MM.1S (cell line): ENCODE measurements around the gene CXXC5.
A peak's percentile ranks its signal among the peaks of the same experiment; 100 is the strongest.

ENCODE experiments used
- DNase-seq: peaks from one replicate; pipeline ENCODE4 v3.0.0-alpha.2; 2015
- H2AFZ ChIP-seq: fragments of 300-600 bp; sonication (generic); 2 replicates; pipeline ENCODE4 v1.6.0; 2016; ENCODE audit warnings: antibody characterized with exemption, low read length
- H3F3A ChIP-seq: fragments of 300-600 bp; sonication (generic); 2 replicates; pipeline ENCODE4 v1.6.1; 2016; ENCODE audit warnings: mild to moderate bottlenecking, antibody characterized with exemption, low read length, moderate library complexity, mixed read lengths; ENCODE audit not compliant: insufficient read depth
- H3K27ac ChIP-seq: fragments of 300-600 bp; sonication (generic); 2 replicates; pipeline ENCODE4 v1.5.1; 2016; ENCODE audit warnings: mild to moderate bottlenecking, low read length
- H3K27me3 ChIP-seq: fragments of 300-600 bp; sonication (generic); replicated peaks from 2 replicates; pipeline ENCODE4 v1.6.0; 2016; ENCODE audit warnings: low read length; ENCODE audit not compliant: insufficient read depth
- H3K36me3 ChIP-seq: fragments of 300-600 bp; sonication (generic); replicated peaks from 2 replicates; pipeline ENCODE4 v1.6.1; 2016; ENCODE audit warnings: mild to moderate bottlenecking, low read length, mixed read lengths; ENCODE audit not compliant: insufficient read depth
- H3K4me1 ChIP-seq: fragments of 300-600 bp; sonication (generic); 2 replicates; pipeline ENCODE4 v1.6.1; 2016; ENCODE audit warnings: low read length, mixed read lengths
- H3K4me2 ChIP-seq: fragments of 300-600 bp; sonication (generic); 2 replicates; pipeline ENCODE4 v1.6.0; 2016; ENCODE audit warnings: low read depth, low read length
- H3K4me3 ChIP-seq: fragments of 300-600 bp; sonication (generic); 2 replicates; pipeline ENCODE4 v1.5.1; 2016; ENCODE audit warnings: low read length, mixed read lengths
- H3K79me2 ChIP-seq: fragments of 300-600 bp; sonication (generic); 2 replicates; pipeline ENCODE4 v1.6.1; 2016; ENCODE audit warnings: mixed run types, low read length, mixed read lengths
- H3K9ac ChIP-seq: fragments of 300-600 bp; sonication (generic); 2 replicates; pipeline ENCODE4 v1.6.1; 2016; ENCODE audit warnings: low read length, mixed read lengths
- H3K9me2 ChIP-seq: fragments of 300-600 bp; sonication (generic); replicated peaks from 2 replicates; pipeline ENCODE4 v1.6.1; 2016; ENCODE audit warnings: mild to moderate bottlenecking, low read length, mixed read lengths; ENCODE audit not compliant: insufficient read depth
- H3K9me3 ChIP-seq: fragments of 300-600 bp; sonication (generic); replicated peaks from 2 replicates; pipeline ENCODE4 v1.6.1; 2016; ENCODE audit warnings: mild to moderate bottlenecking, low read length, mixed read lengths; ENCODE audit not compliant: insufficient read depth
- H4K20me1 ChIP-seq: fragments of 300-600 bp; sonication (generic); 2 replicates; pipeline ENCODE4 v1.6.1; 2016; ENCODE audit warnings: mild to moderate bottlenecking, low read length, moderate library complexity, mixed read lengths; ENCODE audit not compliant: insufficient read depth
- EZH2 ChIP-seq: fragments of 300-600 bp; sonication (generic); optimal IDR thresholded peaks from 2 replicates; pipeline ENCODE3; 2017; ENCODE audit warnings: low read depth, mild to moderate bottlenecking, antibody characterized with exemption, low read length, mixed read lengths
- EZH2phosphoT487 ChIP-seq: fragments of 300-600 bp; sonication (generic); IDR thresholded peaks from 2 replicates; pipeline ENCODE4 v1.6.1; 2018; ENCODE audit warnings: antibody characterized with exemption, low read length
- TF ChIP-seq, protein P1 (sequence below): fragments of 300-600 bp; sonication (generic); IDR thresholded peaks from 2 replicates; pipeline ENCODE4 v1.5.1; 2016; ENCODE audit warnings: antibody characterized with exemption, low read length, mixed read lengths

CXXC5 gene

GRCh38 chr5:139666551-139666950 is 18.4 kb downstream of the CXXC5 start:
- no peaks in the 10 kb centered on the region for H3K36me3 ChIP-seq

DNA sequence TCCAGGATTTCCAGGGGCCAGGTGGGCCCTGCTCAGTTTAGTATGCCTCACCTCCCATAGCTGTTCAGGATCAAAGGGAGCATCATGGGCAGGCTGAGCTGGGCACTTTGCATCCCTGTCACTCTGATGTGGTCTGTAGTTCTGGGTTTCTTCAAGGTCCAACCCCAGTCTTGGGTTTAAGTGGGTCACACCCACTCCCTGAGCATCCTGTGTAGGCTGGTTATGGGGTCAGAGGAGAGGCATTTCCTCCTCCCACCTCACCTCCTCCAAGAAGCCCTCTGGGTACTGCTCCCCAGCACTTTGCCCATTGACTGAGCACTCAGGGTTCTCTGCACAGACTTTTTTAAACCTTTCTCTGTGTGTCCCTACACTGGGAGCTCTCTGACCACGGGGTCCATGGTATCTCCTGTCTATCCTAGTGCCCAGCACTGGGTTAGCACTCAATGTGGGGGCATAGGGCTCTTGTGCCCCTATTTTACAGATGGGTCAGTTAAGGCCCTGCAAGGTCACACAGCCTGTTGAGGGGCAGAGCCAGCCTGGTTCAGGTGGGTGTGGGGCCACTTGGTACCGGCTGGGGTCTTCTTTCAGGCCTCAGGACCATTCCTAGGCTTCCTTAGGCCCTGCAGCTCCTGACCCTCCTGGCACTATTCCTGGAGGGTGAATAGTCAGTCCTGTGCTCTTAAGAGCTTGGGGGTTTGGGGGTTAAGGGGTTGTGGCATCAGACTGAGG is 19.0 kb downstream of the CXXC5 start:
- no peaks in the 10 kb centered on the region for H3K9me2 ChIP-seq
- H3K27me3 ChIP-seq, result no peaks in the 10 kb centered on the region
- H3K27ac ChIP-seq, result peak overlapping the region; percentile 97; the same call in 1 of the 2 replicates
- H3K9me3 ChIP-seq, result no peaks in the 10 kb centered on the region
- H3K4me1 ChIP-seq, result peaks cover 30% of the 10 kb centered on the region
- H2AFZ ChIP-seq, result no peak overlapping the region
- peaks cover 55% of the 10 kb centered on the region for H3F3A ChIP-seq
- H4K20me1 ChIP-seq, result no peaks in the 10 kb centered on the region; the same call in 1 of the 2 replicates
- H3K4me3 ChIP-seq, result peak overlapping the region; percentile 81; the same call in 1 of the 2 replicates
- DNase-seq, result peak; percentile 51
- no peaks in the 10 kb centered on the region for H3K36me3 ChIP-seq
- H3K79me2 ChIP-seq, result peaks cover 87% of the 10 kb centered on the region
- no peak for TF ChIP-seq EZH2phosphoT487
- TF ChIP-seq, protein P1, sequence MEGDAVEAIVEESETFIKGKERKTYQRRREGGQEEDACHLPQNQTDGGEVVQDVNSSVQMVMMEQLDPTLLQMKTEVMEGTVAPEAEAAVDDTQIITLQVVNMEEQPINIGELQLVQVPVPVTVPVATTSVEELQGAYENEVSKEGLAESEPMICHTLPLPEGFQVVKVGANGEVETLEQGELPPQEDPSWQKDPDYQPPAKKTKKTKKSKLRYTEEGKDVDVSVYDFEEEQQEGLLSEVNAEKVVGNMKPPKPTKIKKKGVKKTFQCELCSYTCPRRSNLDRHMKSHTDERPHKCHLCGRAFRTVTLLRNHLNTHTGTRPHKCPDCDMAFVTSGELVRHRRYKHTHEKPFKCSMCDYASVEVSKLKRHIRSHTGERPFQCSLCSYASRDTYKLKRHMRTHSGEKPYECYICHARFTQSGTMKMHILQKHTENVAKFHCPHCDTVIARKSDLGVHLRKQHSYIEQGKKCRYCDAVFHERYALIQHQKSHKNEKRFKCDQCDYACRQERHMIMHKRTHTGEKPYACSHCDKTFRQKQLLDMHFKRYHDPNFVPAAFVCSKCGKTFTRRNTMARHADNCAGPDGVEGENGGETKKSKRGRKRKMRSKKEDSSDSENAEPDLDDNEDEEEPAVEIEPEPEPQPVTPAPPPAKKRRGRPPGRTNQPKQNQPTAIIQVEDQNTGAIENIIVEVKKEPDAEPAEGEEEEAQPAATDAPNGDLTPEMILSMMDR, result no peak
- no peak for TF ChIP-seq EZH2
- H3K4me2 ChIP-seq, result peak overlapping the region; percentile 94; the same call in 1 of the 2 replicates
- H3K9ac ChIP-seq, result no peak overlapping the region; the same call in 1 of the 2 replicates

More at GRCh38 chr5:139666551-139666950, 18.4 kb downstream of the CXXC5 start:
- Histone ChIP-seq H3K4me1 (peaks cover 24% of the 10 kb centered on the region), H3F3A (peaks cover 52% of the 10 kb centered on the region), H3K27ac (peak overlapping the region; percentile 97; the same call in 1 of the 2 replicates), H3K4me2 (no peak overlapping the region), H3K27me3 (no peaks in the 10 kb centered on the region), H3K9me2 (no peaks in the 10 kb centered on the region), H4K20me1 (no peaks in the 10 kb centered on the region; the same call in 1 of the 2 replicates), H3K9me3 (no peaks in the 10 kb centered on the region), H2AFZ (no peak overlapping the region), H3K79me2 (peaks cover 87% of the 10 kb centered on the region), H3K4me3 (no peak overlapping the region), H3K9ac (no peak overlapping the region)
- TF ChIP-seq EZH2phosphoT487, result no peak
- TF ChIP-seq EZH2, result no peak
- TF ChIP-seq, protein P1, result no peak
- no peak for DNase-seq

DNA sequence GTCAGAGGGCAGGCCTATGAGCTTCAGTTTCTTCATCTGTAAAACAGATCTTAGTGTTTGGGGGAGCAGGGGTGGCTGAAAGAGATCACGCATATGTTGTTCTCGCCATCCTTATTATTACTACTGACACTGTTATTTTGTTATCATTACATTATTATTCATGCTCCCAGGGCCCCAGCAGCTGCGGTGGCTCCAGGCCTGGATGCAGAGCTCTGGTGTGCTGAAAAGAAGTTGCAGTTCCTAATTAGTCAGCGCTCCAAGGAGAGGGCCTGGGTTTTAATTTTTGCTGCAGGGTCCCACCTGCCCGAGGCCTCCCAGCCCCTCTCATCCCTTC is 19.5 kb downstream of the CXXC5 start:
- Histone ChIP-seq H3K4me3 (peak overlapping the region; percentile 81), H3F3A (peaks cover 55% of the 10 kb centered on the region), H3K4me1 (peaks cover 35% of the 10 kb centered on the region), H3K27ac (peak overlapping the region; percentile 97; the same call in 1 of the 2 replicates), H3K9me3 (no peaks in the 10 kb centered on the region), H3K36me3 (no peaks in the 10 kb centered on the region), H3K79me2 (peaks cover 87% of the 10 kb centered on the region), H3K9ac (peak overlapping the region; percentile 89; the same call in 1 of the 2 replicates), H3K4me2 (peak overlapping the region; percentile 94), H2AFZ (no peak overlapping the region), H3K9me2 (no peaks in the 10 kb centered on the region), H3K27me3 (no peaks in the 10 kb centered on the region), H4K20me1 (no peaks in the 10 kb centered on the region; the same call in 1 of the 2 replicates)
- DNase-seq, result no peak
- TF ChIP-seq, protein P1, result no peak
- TF ChIP-seq EZH2 (no peak), EZH2phosphoT487 (no peak)
